Muscle of arm (tissue), 12 donors: ENCODE data around the gene KCNMA1. TPM values are rescaled to one million over a fixed set of nuclear protein-coding genes. Genes with fewer than 3 reads are reported as not detected.
"Not testable (repeated sequence)": the region's sequence is repeated elsewhere in the genome, so short reads cannot be mapped to it uniquely, and the experiment has no call there.

Experiments
- DNase-seq: peaks from one replicate; pipeline ENCODE4 v3.0.0-alpha.2; 2013
- polyA plus RNA-seq, 12 donors: library from polyadenylated mRNA; unstranded; fragments of 120-200 nt; gene quantifications; one replicate each; pipeline ENCODE4 v1.2.1, GENCODE V29; 2013; ENCODE audit not compliant: insufficient read length in 12 of 12

The KCNMA1 gene
- polyA plus RNA-seq, 12 donors: 12.3 to 20.1 (median 16.4) TPM; not detected in 1

GRCh38 chr10:77608281-77608680 lies 29.3 kb downstream of the KCNMA1 start:
- DNase-seq: no peak

- no peak for DNase-seq
Measured at GRCh38 chr10:77606751-77607150, 30.9 kb downstream of the KCNMA1 start.

- no peak for DNase-seq
Measured at GRCh38 chr10:77605466-77605865, 32.1 kb downstream of the KCNMA1 start.

- no peak for DNase-seq
Measured at GRCh38 chr10:77604941-77605351, 32.7 kb downstream of the KCNMA1 start.

DNA sequence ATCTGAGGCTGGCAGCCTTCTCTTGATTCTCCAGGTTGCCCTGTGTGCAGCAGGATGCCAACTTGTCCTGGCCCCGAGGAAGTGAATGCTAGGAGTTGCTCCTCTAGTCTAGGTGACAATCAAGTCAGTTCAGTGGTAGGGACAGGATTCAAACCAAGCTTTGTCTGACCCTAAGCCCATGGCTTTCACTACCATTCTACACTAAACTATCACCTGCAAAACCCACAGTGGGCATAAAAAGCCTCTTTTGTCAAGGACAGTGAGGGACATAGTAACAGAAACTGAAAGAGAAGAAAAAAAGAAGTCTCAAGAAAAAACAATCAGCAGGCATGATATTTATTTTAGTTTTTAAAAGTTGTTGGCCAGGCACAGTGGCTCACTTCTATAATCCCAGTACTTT lies 33.5 kb downstream of the KCNMA1 start:
- DNase-seq: no peak

DNA sequence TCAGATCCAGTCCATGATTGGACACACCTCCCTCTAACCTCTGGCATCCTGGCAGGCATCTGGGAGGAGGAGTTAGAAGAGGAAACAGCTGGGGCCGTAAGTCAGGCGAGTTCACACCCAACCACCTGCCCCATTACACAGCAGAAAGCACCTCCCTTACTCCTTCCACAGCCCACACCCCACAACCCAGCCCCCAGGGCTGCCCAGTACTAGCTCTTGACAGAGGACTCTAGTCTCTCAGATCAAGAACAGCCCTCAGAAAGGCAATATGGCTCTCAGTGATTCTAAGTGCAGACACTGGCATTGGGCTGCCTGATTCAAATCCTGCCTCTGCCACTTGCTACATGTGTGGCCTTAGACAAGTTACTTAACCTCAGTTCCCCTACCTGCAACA lies 34.1 kb downstream of the KCNMA1 start:
- DNase-seq: no peak

GRCh38 chr10:77602913-77603533 lies 34.6 kb downstream of the KCNMA1 start:
- no peak for DNase-seq

DNA sequence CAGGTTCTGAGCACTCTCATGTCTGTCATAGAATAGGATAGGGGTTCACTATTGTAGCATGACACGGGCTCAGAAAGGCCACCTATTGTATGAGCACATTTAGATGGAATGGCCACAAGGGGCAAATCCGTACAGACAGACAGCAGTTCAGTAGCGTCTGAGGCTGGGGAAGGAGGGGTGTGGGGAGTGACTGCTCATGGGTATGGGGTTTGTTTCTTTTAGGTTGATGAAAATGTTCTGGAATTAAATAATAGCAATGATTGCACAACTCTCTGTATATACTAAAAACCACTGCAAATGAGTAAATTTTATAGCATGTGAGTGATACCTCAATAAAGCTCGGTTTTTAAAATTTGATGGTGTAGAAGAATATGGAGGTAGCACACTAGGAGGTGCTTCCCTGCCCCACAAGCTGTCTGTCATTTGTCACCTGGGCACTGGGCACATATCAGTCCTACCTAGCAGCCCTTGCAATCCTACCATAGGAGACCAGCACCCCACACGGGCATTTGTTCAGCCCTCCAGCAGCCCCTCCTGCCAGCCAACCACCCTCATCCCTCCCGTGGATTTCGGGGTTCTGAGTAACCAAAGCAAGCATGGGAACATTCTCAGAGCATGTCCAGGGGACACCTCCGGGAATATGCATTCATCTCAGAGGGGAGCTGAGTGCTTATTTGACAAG lies 35.2 kb downstream of the KCNMA1 start:
- DNase-seq: no peak

- DNase-seq: no peak
Measured at GRCh38 chr10:77601488-77601887, 36.1 kb downstream of the KCNMA1 start.

GRCh38 chr10:77600640-77601039 lies 37.0 kb downstream of the KCNMA1 start:
- no peak for DNase-seq

GRCh38 chr10:77599651-77600050 lies 38.0 kb downstream of the KCNMA1 start:
- DNase-seq: no peak

GRCh38 chr10:77598606-77599005 lies 39.0 kb downstream of the KCNMA1 start:
- DNase-seq: no peak

DNA sequence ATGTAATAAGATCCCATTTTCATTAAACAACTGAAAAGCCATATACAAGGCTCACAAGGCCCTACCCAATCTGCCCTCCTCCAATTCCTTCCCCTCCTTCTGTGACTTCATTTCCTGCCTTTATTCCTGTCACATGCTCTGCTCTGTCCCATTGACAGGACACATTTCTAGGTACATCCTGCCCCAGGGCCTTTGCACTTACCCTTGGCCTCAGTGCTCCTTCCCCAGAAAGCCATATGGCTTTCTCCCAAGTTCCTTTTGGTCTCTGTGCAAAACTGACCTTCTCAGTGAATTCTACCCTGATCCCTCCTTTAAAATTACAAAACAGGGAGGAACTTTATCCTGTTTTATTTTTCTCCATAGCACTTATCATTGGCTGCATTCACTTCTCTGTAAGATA lies 40.0 kb downstream of the KCNMA1 start:
- DNase-seq: no peak

DNA sequence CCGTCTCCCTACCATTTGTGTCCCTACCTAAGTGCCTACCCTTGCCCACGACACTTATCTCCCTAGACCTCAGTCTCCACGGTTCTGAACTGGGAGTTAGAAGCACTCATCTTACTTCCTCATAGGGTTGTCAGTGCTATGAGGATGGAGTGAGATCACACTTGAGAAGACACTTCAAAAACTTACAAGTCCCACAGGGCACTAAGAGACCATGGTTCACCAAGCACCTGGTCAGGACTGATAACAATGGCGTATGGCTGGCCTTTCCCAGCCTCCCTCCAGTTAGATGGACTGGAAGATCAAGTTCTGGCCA lies 43.2 kb downstream of the KCNMA1 start:
- no peak for DNase-seq

- no peak for DNase-seq
Measured at GRCh38 chr10:77593771-77594470, 43.7 kb downstream of the KCNMA1 start.

DNA sequence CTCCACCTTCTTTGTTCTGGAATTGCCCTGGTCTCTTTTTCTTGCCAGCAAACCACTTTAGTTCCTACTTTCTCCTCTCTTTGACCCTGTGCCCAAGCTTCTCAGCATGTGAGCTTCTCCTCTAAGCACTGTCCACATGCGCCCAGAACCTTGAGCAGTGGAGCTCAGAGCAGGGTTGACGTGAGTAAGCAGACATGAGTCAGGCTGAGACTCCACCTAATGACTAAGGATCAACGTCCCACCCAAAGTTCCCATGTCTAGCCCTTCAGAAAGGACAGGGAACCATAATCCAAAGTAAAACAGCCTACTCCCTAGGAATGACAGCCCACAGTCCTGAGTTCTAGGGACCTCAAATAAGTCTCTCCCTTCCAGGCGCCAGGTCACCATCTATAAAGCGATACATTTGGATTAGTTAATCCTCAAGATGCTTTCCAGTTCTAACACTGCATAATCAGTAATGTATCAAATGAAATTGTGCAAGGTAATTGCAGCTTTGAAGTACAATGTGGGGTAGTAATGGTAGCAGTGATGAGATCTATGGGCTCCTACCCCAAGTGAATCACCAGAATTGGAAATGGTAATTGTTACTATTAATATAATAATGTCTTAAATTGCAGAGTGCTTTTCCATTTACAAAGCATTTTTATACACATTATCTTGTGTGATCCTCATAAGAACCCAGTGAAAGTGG lies 44.5 kb downstream of the KCNMA1 start:
- no peak for DNase-seq

- DNase-seq: no peak
Measured at GRCh38 chr10:77592510-77592909, 45.1 kb downstream of the KCNMA1 start.

DNA sequence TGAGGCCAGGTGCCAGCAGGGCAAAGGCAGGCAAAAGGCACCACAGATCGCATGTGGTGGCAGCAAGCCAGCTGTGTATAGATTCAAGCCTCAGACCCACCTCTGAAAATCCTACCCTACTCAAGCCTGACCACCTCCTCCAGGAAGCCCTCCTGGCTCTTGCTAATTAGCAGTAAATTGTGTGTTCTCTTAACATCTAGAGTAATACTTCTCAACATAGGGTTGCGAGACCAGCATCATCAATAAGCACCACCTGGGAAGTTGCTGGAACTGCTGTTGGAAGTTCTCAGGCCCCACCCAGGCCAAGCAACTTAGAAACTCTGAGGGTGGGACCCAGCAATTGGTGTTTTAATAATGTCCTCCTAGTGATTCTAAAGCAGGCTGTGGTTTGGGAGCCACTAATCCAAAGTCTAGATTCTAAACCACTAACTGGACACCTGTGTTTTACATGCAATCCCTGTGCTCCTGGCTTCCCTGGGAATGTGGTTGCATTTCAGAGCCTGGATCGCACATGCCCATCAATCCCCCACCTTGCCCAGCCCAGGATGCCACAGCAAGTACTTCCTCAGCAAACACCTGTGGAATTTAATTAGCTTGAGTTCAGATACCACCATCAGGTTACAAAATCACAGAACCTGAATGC lies 46.2 kb downstream of the KCNMA1 start:
- no peak for DNase-seq

DNA sequence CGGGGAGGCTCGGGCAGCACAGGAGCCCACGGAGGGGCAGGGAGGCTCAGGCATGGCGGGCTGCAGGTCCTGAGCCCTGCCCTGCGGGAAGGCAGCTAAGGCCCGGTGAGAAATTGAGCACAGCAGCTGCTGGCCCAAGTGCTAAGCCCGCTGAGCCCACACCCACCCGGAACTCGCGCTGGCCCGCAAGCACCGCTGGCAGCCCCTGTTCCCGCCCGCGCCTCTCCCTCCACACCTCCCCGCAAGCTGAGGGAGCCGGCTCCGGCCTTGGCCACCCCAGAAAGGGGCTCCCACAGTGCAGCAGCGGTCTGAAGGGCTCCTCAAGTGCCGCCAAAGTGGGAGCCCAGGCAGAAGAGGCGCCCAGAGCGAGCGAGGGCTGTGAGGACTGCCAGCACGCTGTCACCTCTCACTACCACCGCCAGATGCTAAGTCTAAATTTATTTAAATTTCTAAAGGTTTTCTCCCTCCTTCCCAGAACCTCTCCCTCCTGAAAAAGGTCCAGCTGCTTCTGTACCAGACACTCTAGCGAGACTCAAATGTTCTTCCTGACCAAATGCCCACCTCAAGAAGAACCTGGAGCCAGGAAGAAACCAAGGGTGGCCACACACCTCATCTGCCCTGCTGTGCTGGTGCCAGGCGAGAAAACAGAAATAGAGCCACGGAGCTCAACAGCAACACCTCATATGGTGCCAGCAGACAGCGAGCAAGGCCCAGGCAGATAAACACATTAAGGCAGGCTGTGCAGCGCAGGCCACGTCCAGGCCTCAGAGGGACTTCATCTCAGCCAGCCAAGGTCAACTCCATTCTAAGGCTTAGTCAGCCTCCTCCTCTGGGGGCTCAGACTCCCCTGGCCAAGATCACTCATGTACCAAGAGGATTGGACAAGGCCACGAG lies 47.0 kb downstream of the KCNMA1 start:
- no peak for DNase-seq

GRCh38 chr10:77589703-77590102 lies 47.9 kb downstream of the KCNMA1 start:
- not testable (repeated sequence) for DNase-seq

DNA sequence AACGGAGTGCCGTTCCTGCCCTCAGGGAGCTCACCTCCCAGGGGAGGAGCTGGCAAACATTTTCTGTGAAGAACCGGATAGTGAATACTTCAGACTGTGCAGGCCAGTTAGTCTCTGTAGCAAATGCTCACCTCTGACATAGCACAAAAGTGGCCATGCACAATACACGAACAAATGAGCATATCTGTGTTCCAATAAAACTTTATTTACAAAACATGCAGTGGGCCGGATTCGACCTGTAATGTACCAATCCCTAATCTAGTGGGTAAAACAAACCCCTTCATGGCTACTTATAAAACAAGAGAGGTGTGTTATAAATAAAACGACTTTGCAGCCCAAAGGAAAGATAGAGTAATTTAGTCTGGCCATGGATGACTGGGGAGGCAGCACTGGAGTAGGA lies 48.7 kb downstream of the KCNMA1 start:
- no peak for DNase-seq
